Testis (tissue), 3 donors: Measurements from ENCODE around the gene SLC16A7. TPM values are rescaled to one million over a fixed set of nuclear protein-coding genes. Genes with fewer than 3 reads are reported as not detected.

Source experiments
- DNase-seq: peaks from one replicate; pipeline ENCODE4 v3.0.0-alpha.2; 2019
- H3K27ac ChIP-seq, 2 donors: fragments of 200-600 bp; sonication (generic); one replicate each; pipeline ENCODE4 v1.5.1; 2019
- H3K27me3 ChIP-seq: fragments of 200-600 bp; sonication (generic); one replicate; pipeline ENCODE4 v1.5.1; 2019
- H3K36me3 ChIP-seq: fragments of 200-600 bp; sonication (generic); one replicate; pipeline ENCODE4 v1.5.1; 2017; ENCODE audit warnings: low read depth; ENCODE audit errors: missing control alignments
- H3K4me1 ChIP-seq: fragments of 200-600 bp; sonication (generic); one replicate; pipeline ENCODE4 v1.5.1; 2019
- H3K4me3 ChIP-seq, 2 donors: fragments of 200-600 bp; sonication (generic); one replicate each; pipeline ENCODE4 v1.5.1; 2017 to 2019
- H3K9me3 ChIP-seq: fragments of 200-600 bp; sonication (generic); one replicate; pipeline ENCODE4 v1.5.1; 2017
- POLR2A ChIP-seq: fragments of 450-650 bp; IDR thresholded peaks from one replicate; pipeline ENCODE4 v1.6.1; 2017; ENCODE audit warnings: antibody characterized with exemption, mild to moderate bottlenecking, moderate library complexity
- WGBS, 2 donors: methylation state at CpG; one replicate each; pipeline ENCODE4 v1.1.5; 2018; 5-methylcytosine and 5-hydroxymethylcytosine counted together
- intact Hi-C: fragments of 100-400 bp; cut with DNase I; formaldehyde crosslinking; loops from one replicate; pipeline ENCODE4 v1.15.1; 2023; ENCODE audit warnings: low total_unique reads
- polyA plus RNA-seq: library from polyadenylated mRNA; stranded (reverse); fragments of 350-450 nt; fragmentation: Illumina TruSeq; extraction: RNeasy Lipid Tissue Mini Kit (QIAGEN cat#74804); gene quantifications from one replicate; pipeline ENCODE4 v1.2.3, GENCODE V29; 2014; ENCODE audit warnings: low read depth, low replicate concordance; ENCODE audit not compliant: insufficient read depth
- total RNA-seq, 2 donors: library from RNA; depleted of rRNA; stranded (reverse); fragments of >200 nt; gene quantifications; one replicate each; pipeline ENCODE4 v1.2.3, GENCODE V29; 2016
- TF ChIP-seq, protein P1 (sequence below), 3 experiments: fragments of 450-650 bp in 2 of 3; fragments of 200-600 bp in 1 of 3; sonication (generic) in 1 of 3; IDR thresholded peaks; one replicate each; pipeline ENCODE4 v1.5.1; 2016 to 2019; ENCODE audit warnings: antibody characterized with exemption in 3 of 3, mild to moderate bottlenecking in 2 of 3, moderate library complexity in 1 of 3

SLC16A7 gene
- total and polyA plus RNA-seq, 3 donors from 2014 or later = 10.5 to 38.0 (median 15.9) TPM

- no peaks in the 10 kb centered on the region for H3K27me3 ChIP-seq
- no peaks in the 10 kb centered on the region for H3K9me3 ChIP-seq
- intact Hi-C loops = no loop called here
- H3K4me3 ChIP-seq = no peak overlapping the region
- no peaks in the 10 kb centered on the region for H3K4me1 ChIP-seq
- no peak for TF ChIP-seq POLR2A
- TF ChIP-seq, protein P1, sequence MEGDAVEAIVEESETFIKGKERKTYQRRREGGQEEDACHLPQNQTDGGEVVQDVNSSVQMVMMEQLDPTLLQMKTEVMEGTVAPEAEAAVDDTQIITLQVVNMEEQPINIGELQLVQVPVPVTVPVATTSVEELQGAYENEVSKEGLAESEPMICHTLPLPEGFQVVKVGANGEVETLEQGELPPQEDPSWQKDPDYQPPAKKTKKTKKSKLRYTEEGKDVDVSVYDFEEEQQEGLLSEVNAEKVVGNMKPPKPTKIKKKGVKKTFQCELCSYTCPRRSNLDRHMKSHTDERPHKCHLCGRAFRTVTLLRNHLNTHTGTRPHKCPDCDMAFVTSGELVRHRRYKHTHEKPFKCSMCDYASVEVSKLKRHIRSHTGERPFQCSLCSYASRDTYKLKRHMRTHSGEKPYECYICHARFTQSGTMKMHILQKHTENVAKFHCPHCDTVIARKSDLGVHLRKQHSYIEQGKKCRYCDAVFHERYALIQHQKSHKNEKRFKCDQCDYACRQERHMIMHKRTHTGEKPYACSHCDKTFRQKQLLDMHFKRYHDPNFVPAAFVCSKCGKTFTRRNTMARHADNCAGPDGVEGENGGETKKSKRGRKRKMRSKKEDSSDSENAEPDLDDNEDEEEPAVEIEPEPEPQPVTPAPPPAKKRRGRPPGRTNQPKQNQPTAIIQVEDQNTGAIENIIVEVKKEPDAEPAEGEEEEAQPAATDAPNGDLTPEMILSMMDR (IDR thresholded peaks at IDR 0.05) = no peak
- no peak for DNase-seq
- no peak overlapping the region for H3K27ac ChIP-seq
- H3K36me3 ChIP-seq = no peaks in the 10 kb centered on the region
Observed at GRCh38 chr12:59763835-59764234, 168.0 kb downstream of the SLC16A7 start.

- no peak for TF ChIP-seq POLR2A
- TF ChIP-seq, protein P1 (IDR thresholded peaks at IDR 0.05) = no peak
- no peak for DNase-seq
- Histone ChIP-seq H3K9me3 (no peaks in the 10 kb centered on the region), H3K27ac (no peak overlapping the region), H3K4me3 (no peak overlapping the region), H3K36me3 (no peaks in the 10 kb centered on the region), H3K27me3 (no peaks in the 10 kb centered on the region), H3K4me1 (no peaks in the 10 kb centered on the region)
- WGBS, 2 donors = 81 to 87% methylated on average over 3 of the region's 3 CpGs
- intact Hi-C loops = no loop called here
Observed at GRCh38 chr12:59768031-59768430, 172.2 kb downstream of the SLC16A7 start.

- TF ChIP-seq, protein P1 (IDR thresholded peaks at IDR 0.05) = no peak
- no peak for TF ChIP-seq POLR2A
- intact Hi-C loops = no loop called here
- 59 to 65% methylated on average over 3 of the region's 3 CpGs for WGBS, 2 donors
Observed at GRCh38 chr12:59780605-59781135, 184.8 kb downstream of the SLC16A7 start.

DNA sequence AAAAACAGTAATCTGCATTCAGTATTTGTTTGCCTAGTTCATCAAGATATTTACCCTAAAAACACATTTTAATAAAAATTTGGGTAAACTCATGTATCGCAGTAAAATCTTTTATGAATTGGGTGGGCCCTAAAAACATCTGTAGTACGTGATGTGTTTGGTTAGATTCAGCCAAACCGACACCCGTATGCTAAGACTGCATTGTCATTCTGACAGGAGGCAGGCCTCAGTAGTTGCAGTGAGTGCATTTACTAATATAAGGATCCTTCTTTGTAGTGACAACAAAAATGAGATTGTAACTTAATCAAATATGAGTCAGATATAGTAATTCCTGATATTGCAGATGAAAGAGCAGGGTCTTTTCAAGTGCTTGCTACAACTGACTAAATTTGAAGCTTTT lies 191.8 kb downstream of the SLC16A7 start:
- intact Hi-C loops = no loop called here
- Histone ChIP-seq H3K27me3 (no peaks in the 10 kb centered on the region), H3K9me3 (no peaks in the 10 kb centered on the region), H3K4me3 (no peak overlapping the region), H3K36me3 (no peaks in the 10 kb centered on the region), H3K4me1 (no peaks in the 10 kb centered on the region), H3K27ac (no peak overlapping the region)
- no peak for DNase-seq
- 85 to 87% methylated on average over 4 of the region's 4 CpGs for WGBS, 2 donors
- TF ChIP-seq POLR2A = no peak
- TF ChIP-seq, protein P1 (IDR thresholded peaks at IDR 0.05) = no peak

More at GRCh38 chr12:59780605-59781135, 184.8 kb downstream of the SLC16A7 start:
- Histone ChIP-seq H3K9me3 (no peaks in the 10 kb centered on the region), H3K4me3 (no peak overlapping the region), H3K4me1 (no peaks in the 10 kb centered on the region), H3K27me3 (no peaks in the 10 kb centered on the region), H3K36me3 (no peaks in the 10 kb centered on the region), H3K27ac (no peak overlapping the region)
- DNase-seq = no peak

- WGBS, 2 donors = 60 to 61% methylated on average over 1 of the region's 1 CpG
- Histone ChIP-seq H3K4me3 (no peak overlapping the region), H3K4me1 (no peaks in the 10 kb centered on the region), H3K36me3 (no peaks in the 10 kb centered on the region), H3K27me3 (no peaks in the 10 kb centered on the region), H3K9me3 (no peaks in the 10 kb centered on the region), H3K27ac (no peak overlapping the region)
- DNase-seq = no peak
- intact Hi-C loops = no loop called here
- no peak for TF ChIP-seq POLR2A
- TF ChIP-seq, protein P1 (IDR thresholded peaks at IDR 0.05) = no peak
Observed at GRCh38 chr12:59792647-59793046, 196.8 kb downstream of the SLC16A7 start.
